Measurements from ENCODE around the gene DYNLT1. TPM values are rescaled to one million over a fixed set of nuclear protein-coding genes. Genes with fewer than 3 reads are reported as not detected.
"Not testable (repeated sequence)": the region's sequence is repeated elsewhere in the genome, so short reads cannot be mapped to it uniquely, and the experiment has no call there.

Gene DYNLT1
- total RNA-seq, 2 donors from 2014 or later: 45.6 to 48.7 TPM

DNA sequence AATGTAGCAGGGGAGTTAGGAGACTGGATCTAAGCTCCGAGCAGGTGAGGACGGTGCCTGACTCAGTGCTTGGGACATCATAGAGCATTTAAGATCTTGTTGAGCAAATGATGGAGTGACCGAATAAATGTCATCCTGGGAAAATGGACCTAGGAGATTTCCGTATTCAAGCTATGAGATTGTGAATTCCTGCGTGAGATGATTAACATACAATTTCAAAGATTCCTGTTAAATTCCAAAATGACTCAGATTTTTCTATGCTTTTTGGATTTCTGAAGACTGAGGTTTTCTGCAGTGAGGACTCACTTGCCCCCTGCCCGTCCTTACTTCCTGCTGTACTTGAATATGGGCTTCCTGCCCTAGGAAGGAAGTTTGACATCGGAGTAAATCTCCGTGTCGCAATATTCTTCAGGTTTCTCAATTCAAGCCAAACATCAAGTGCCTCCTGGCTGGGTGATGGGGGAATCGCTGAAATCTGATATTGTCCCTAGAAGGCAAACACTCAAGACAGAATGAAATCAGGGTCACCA is 10.5 kb upstream of the DYNLT1 start:
- Histone ChIP-seq H3K27ac (peak overlapping the region in 1 of 2 donors; percentile 8), H3K36me3 (no peaks in the 10 kb centered on the region), H3K4me1 (ENCODE audit: control insufficient read depth in 1 of 2, low read depth in 2 of 2) (peaks cover 0 to 16% of the 10 kb centered on the region in 2 donors), H3K4me3 (no peak overlapping the region), H3K27me3 (replicated peaks; ENCODE audit: insufficient read depth) (no peaks in the 10 kb centered on the region), H3K9me3 (no peaks in the 10 kb centered on the region)
- ATAC-seq (ENCODE audit: insufficient number of reproducible peaks, low FRiP score, low read depth): no peak
- no peak for DNase-seq (ENCODE audit: low spot score)
- TF ChIP-seq, protein P1, sequence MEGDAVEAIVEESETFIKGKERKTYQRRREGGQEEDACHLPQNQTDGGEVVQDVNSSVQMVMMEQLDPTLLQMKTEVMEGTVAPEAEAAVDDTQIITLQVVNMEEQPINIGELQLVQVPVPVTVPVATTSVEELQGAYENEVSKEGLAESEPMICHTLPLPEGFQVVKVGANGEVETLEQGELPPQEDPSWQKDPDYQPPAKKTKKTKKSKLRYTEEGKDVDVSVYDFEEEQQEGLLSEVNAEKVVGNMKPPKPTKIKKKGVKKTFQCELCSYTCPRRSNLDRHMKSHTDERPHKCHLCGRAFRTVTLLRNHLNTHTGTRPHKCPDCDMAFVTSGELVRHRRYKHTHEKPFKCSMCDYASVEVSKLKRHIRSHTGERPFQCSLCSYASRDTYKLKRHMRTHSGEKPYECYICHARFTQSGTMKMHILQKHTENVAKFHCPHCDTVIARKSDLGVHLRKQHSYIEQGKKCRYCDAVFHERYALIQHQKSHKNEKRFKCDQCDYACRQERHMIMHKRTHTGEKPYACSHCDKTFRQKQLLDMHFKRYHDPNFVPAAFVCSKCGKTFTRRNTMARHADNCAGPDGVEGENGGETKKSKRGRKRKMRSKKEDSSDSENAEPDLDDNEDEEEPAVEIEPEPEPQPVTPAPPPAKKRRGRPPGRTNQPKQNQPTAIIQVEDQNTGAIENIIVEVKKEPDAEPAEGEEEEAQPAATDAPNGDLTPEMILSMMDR (IDR thresholded peaks at IDR 0.05): no peak

DNA sequence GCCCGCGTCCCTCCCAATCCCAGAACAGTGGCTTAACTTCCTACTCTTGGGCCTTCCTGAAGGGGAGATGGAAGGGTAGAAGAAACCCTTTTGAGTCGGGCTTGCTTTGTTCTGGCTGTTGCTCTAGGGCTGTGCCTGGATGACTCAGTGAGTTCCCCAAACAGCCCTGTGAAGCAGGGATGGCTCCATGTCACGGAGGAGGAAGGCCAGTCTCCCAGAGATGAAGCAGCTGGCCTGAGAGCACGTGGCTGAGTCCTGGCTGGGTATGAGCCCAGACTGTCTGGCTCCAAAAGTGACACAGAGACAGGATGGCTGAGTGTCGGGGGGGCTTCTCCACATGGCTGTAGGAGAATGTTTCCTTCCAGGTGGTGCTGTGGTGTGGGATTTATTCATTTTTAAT is 10.0 kb upstream of the DYNLT1 start:
- TF ChIP-seq, protein P1 (IDR thresholded peaks at IDR 0.05): no peak
- H3K27ac ChIP-seq: peak overlapping the region in 1 of 2 donors; percentile 8
- no peak overlapping the region for H3K4me3 ChIP-seq
- H3K36me3 ChIP-seq: no peaks in the 10 kb centered on the region
- no peaks in the 10 kb centered on the region for H3K27me3 ChIP-seq (replicated peaks; ENCODE audit: insufficient read depth)
- H3K9me3 ChIP-seq: no peaks in the 10 kb centered on the region
- no peak for DNase-seq (ENCODE audit: low spot score)
- no peak for ATAC-seq (ENCODE audit: insufficient number of reproducible peaks, low FRiP score, low read depth)
- H3K4me1 ChIP-seq (ENCODE audit: control insufficient read depth in 1 of 2, low read depth in 2 of 2): peaks cover 0 to 20% of the 10 kb centered on the region in 2 donors

DNA sequence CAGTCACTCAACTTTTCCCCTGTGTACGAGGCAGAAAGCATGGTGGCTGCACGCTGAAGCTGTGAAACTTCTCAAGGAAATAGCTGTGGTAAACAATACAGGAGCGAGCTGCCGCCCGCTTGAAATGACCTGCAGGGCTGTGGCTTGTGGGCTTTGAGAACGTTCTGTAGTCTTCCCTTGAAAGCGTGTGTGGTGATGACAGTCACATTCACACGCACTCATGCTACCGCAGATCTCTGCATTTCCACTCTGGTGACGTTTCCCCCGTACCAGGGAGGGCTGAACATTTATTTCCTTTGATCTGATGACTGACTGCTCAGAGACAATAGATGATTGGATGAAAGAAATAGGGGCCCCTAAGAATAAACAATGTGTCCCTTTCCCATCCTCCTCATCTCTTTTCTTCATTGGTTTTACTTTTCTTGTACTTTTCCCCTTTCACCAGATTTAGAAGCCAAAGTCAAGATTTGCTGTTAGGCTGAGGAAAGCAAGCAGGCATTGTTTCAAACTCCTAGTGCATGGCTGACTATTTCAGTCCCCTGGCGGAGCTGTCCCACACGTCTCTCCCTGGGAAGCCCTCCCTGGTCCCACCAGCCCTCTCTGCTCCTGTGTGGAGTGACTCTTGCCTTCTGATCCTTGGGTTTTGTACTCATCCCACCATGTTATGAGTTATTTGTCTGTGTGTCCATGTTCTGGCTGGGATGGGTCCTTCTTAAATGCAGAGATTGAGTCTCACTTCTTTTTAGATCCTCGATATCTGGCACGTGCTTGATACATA is 9.2 kb upstream of the DYNLT1 start:
- Histone ChIP-seq H3K36me3 (no peaks in the 10 kb centered on the region), H3K4me1 (ENCODE audit: control insufficient read depth in 1 of 2, low read depth in 2 of 2) (peaks cover 0 to 27% of the 10 kb centered on the region in 2 donors), H3K9me3 (no peaks in the 10 kb centered on the region), H3K4me3 (no peak overlapping the region), H3K27me3 (replicated peaks; ENCODE audit: insufficient read depth) (no peaks in the 10 kb centered on the region), H3K27ac (peak overlapping the region in 1 of 2 donors; percentile 8)
- TF ChIP-seq, protein P1 (IDR thresholded peaks at IDR 0.05): no peak
- DNase-seq (ENCODE audit: low spot score) (no peak), ATAC-seq (ENCODE audit: insufficient number of reproducible peaks, low FRiP score, low read depth) (no peak)

DNA sequence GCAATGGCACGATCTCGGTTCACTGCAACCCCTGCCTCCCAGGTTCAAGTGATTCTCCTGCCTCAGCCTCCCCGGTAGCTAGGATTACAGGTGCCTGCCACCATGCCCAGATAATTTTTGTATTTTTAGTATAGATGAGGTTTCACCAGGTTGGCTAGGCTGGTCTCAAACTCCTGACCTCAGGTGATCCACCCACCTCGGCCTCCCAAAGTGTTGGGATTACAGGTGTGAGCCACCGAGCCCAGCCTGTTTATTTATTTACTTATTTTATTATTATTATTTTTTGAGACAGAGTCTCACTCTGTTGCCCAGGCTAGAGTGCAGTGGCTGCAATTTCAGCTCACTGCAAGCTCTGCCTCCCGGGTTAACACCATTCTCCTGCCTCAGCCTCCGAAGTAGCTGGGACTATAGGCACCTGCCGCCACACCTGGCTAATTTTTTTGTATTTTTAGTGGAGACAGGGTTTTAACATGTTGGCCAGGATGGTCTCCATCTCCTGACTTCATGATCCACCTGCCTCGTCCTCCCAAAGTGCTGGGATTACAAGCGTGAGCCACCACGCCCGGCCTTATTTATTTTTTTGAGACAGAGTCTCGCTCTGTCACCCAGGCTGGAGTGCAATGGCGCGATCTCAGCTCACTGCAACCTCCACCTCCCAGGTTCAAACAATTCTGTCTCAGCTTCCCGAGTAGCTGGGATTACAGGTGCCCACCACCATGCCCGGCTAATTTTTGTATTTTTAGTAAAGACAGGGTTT is 7.6 kb upstream of the DYNLT1 start:
- not testable (repeated sequence) for H3K36me3 ChIP-seq; H3K27ac ChIP-seq; H3K4me3 ChIP-seq; H3K27me3 ChIP-seq (replicated peaks; ENCODE audit: insufficient read depth); H3K9me3 ChIP-seq; ATAC-seq (ENCODE audit: insufficient number of reproducible peaks, low FRiP score, low read depth); DNase-seq (ENCODE audit: low spot score)
- peaks cover 0 to 30% of the 10 kb centered on the region in 2 donors for H3K4me1 ChIP-seq (ENCODE audit: control insufficient read depth in 1 of 2, low read depth in 2 of 2)

DNA sequence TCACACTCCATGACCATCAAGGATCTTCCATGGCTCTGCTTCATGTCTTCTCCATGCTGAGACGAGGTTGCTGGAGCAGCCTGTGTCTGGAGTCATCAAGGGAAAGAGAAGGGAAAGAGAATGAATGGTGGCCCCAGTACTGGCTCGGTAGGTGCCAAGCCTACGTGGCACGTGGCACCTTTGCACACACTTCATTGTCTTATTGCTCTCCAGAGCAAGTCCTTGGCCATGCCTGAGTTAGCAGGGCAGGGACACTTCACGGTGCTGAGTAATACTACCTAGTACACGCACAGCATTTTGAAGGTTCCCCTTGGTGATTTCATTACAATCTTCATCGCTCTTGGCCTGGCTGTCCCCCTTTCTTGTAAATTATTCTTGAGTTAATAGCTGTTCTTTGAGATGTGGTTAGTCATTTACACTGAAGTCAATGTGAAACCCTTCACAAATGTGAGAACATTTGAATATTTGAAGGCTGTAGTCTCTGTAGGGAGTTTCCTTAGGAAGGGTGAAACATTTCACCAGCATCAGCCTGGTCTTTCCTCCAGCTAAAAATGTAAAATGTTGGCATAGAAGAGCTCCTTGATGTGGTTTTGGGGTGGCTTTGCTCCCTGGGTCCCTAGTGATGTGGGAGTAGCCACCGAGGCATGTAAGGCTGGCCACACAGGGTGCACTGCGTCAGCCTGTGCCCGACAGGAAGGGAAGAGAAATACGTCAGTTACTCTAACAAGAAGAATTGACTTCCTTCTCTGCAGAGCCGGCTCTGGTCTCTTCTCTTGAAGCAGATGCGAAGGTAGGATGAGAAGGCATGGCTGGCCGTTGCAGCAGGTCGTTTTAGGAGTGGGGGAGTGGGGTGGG is 5.0 kb upstream of the DYNLT1 start, which contains the start of gene SYTL3:
Gene SYTL3 (plus strand): TSS at position 766 of the 855 bp plus-strand sequence. CDS start 13,215 bp downstream, outside the sequence.
- peak within 1 kb of the TSS; percentile 30 to 58 for H3K27ac ChIP-seq
- TF ChIP-seq, protein P1 (IDR thresholded peaks at IDR 0.05): no peak
- DNase-seq (ENCODE audit: low spot score): no peak
- no peak for ATAC-seq (ENCODE audit: insufficient number of reproducible peaks, low FRiP score, low read depth)
- peak within 1 kb of the TSS; percentile 37 for H3K4me3 ChIP-seq
- H3K4me1 ChIP-seq (ENCODE audit: control insufficient read depth in 1 of 2, low read depth in 2 of 2): peaks cover 0 to 29% of the 10 kb centered on the region in 2 donors
- no peaks in the 10 kb centered on the region for H3K27me3 ChIP-seq (replicated peaks; ENCODE audit: insufficient read depth)
- no peaks in the 10 kb centered on the region for H3K36me3 ChIP-seq
- H3K9me3 ChIP-seq: no peaks in the 10 kb centered on the region
